NCI-H524 (cell line): ENCODE data around the gene SLC25A21.
"Not testable (repeated sequence)": the region's sequence is repeated elsewhere in the genome, so short reads cannot be mapped to it uniquely, and the experiment has no call there.

Source experiments
- DNase-seq, 2 experiments: peaks; one replicate each; lab custom pipeline; 2025; lab: John Stamatoyannopoulos, UW

The SLC25A21 gene

GRCh38 chr14:37172024-37172869, at the start of gene SLC25A21:
Gene SLC25A21, minus strand, starts transcription at chr14:37172606.
- DNase-seq = peak; percentile 91 to 92

GRCh38 chr14:37221073-37221472, 48.7 kb upstream of the SLC25A21 start:
- no peak for DNase-seq

DNA sequence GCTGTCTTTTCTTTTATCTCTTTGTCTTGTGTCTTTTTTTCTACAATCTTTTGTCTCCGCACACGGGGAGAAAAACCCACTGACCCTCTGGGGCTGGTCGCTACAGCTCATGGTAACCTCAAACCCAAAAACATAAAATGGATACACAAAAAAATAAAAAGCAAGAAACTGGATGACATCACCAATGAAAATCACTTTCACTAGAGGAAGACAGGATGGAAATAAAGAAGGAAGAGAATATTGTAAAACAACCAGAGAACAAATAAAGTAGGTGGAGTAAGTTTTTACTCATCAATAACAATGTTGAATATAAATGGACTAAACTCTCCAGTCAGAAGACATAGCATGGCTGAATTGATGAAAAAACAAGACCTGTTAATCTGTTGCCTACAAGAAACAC, 42.9 kb upstream of the SLC25A21 start:
- no peak for DNase-seq

DNA sequence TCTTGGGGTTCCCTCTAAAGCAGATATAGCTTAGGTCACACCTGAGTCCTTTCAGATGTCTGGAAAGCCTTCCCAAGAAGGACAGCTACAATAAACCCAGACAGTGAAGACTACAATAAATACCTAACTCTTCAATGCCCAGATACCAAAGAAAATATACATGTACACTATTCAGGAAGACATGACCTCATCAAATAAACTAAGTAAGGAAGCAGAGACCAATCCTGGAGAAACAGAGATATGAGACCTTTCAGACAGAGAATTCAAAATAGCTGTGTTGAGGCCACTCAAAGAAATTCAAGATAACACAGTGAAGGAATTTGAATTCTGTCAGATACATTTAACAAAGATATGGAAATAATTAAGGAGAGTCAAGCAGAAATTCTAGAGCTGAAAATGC, 40.6 kb upstream of the SLC25A21 start:
- DNase-seq = no peak

DNA sequence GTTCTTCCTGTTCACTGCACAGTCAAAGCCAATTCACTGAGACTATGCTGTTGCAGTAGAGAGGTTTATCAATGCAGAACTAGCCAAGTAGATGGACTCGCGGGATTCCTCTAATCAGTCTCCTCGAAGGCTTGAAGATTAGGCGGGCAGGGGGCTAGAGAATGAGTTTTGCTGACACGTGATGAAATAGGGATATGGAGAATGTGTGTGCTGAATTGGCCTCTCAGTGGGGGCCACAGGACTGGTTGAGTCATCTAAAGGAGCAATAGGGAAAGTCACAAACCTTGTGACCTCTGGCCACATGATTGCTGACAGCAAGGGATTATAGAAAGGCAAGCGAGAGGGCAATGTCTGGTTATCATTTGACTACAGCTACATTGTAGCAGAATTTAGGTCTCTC, 38.0 kb upstream of the SLC25A21 start:
- DNase-seq = no peak

- not testable (repeated sequence) for DNase-seq
Measured at GRCh38 chr14:37209617-37210016, 37.2 kb upstream of the SLC25A21 start.

- not testable (repeated sequence) for DNase-seq
Measured at GRCh38 chr14:37205623-37206605, 33.5 kb upstream of the SLC25A21 start.

DNA sequence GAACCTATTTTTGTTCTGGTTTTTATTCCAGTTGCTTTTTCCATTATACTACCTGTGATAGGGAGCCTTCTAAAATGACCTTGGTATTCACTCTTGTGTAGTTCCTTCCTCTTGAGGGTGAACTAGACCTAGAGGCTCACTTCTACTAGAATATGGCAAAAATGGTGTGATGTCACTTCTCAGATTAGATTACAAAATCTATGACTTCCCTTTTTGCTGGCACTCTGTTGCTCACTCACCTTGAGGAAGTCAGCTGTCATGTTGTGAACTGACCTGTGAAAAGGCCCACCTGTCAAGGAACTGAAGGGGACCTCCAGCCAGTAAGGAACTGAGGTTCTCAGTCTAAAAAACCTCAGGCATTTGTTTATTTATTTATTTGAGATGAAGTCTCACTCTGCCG, 31.0 kb upstream of the SLC25A21 start:
- no peak for DNase-seq

GRCh38 chr14:37202812-37203211, 30.4 kb upstream of the SLC25A21 start:
- DNase-seq = no peak

DNA sequence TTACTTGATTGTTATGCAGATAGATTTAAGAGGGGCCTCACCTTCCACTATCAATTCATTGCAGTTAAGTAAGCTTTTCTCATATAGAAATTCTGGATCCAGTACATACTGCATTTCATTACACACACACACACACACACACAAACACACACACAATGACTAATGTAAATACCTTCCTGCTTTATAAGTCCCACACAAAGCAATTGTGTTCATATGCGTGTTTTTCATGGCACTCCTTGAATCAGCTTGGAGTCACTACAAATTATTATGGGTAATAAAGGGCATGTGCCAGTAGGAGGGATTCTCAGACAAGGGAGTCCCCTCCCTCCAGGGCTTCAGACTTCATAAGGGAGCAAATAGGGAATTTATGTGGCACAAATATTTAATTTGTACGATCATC, 29.9 kb upstream of the SLC25A21 start:
- no peak for DNase-seq

- DNase-seq = no peak
Measured at GRCh38 chr14:37201724-37202123, 29.3 kb upstream of the SLC25A21 start.

DNA sequence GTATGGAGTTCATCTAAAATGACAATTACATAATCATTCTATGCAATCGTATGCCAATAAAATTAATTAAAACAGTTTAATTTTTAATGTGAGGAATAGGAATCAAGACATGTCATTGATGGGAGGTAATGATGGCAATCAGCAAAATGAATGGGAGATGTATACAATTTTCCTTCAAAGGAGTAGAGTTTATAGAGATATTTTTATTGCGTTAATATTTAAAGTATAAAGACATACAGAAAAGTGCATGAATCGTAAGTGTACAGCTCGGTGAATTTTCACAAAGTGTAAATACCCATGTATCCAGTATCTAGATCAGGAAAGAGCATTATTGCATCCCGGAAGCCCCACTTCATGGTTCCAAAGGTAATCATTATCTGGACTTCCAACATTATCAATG, 26.5 kb upstream of the SLC25A21 start:
- no peak for DNase-seq

DNA sequence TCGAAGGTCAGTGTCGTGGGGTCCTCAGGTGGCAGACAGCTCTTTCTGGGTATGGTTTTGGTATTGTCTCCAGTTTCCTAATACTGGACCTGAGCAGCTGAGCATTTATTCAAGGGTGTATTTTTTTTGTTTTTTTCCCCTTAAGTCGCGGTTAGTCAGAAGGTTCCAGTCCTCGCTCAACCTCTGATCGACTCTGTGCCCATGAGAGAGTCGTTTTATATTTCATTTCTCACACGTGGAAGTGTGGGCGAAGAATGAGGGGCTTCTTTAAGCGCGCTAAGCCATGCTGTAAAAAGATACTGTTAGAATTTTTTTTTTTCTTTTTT, 25.8 kb upstream of the SLC25A21 start:
- no peak for DNase-seq

- peak; percentile 95 to 98 for DNase-seq
Measured at GRCh38 chr14:37197421-37198272, 25.2 kb upstream of the SLC25A21 start, which contains the start of gene MIPOL1. Gene MIPOL1, plus strand, starts transcription at chr14:37197937. Its CDS starts 49,952 bp downstream, at chr14:37247889.

GRCh38 chr14:37196604-37197420, 24.4 kb upstream of the SLC25A21 start:
- no peak for DNase-seq

GRCh38 chr14:37195327-37195726, 22.9 kb upstream of the SLC25A21 start:
- no peak for DNase-seq

GRCh38 chr14:37194698-37195097, 22.3 kb upstream of the SLC25A21 start:
- DNase-seq = no peak

GRCh38 chr14:37189733-37190132, 17.3 kb upstream of the SLC25A21 start:
- not testable (repeated sequence) for DNase-seq

- not testable (repeated sequence) for DNase-seq
Measured at GRCh38 chr14:37187840-37188577, 15.6 kb upstream of the SLC25A21 start.

- DNase-seq = no peak
Measured at GRCh38 chr14:37187294-37187693, 14.9 kb upstream of the SLC25A21 start.
